ENCODE data around the gene NRXN3.

DNA sequence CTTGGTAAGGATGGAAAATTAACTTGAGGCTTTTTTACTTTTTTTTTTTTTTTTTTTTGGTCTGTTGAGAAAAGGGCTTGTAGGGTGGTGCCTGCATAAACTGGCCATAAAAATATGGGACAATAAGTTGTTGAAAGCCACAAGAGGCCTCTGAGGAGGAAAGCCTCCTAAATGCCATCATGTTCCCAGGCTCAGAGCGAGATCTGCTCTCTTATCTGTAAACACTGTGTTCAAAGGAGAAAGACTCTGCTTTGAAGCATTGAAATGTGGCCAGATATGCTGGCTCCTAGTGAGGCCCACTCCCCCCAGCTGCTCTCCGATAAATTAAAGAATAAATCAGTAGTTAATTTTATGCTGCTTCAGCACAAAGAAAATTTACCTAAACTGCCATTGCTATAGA lies 1536.2 kb downstream of the NRXN3 start:
- TF ChIP-seq, protein P1, sequence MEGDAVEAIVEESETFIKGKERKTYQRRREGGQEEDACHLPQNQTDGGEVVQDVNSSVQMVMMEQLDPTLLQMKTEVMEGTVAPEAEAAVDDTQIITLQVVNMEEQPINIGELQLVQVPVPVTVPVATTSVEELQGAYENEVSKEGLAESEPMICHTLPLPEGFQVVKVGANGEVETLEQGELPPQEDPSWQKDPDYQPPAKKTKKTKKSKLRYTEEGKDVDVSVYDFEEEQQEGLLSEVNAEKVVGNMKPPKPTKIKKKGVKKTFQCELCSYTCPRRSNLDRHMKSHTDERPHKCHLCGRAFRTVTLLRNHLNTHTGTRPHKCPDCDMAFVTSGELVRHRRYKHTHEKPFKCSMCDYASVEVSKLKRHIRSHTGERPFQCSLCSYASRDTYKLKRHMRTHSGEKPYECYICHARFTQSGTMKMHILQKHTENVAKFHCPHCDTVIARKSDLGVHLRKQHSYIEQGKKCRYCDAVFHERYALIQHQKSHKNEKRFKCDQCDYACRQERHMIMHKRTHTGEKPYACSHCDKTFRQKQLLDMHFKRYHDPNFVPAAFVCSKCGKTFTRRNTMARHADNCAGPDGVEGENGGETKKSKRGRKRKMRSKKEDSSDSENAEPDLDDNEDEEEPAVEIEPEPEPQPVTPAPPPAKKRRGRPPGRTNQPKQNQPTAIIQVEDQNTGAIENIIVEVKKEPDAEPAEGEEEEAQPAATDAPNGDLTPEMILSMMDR (IDR thresholded peaks at IDR 0.05): no peak
- TF ChIP-seq POLR2AphosphoS5 (IDR thresholded peaks at IDR 0.05): no peak
- TF ChIP-seq POLR2A (IDR thresholded peaks at IDR 0.05): no peak
